Trophoblast cell (in vitro differentiated cells and primary cell): ENCODE data around the gene MSMO1.

ENCODE experiments used
- DNase-seq, 2 donors: peaks; one replicate each; pipeline ENCODE4 v3.0.0-alpha.2; 2016
- H2AFZ ChIP-seq: 2 replicates; pipeline ENCODE4 v1.6.1; 2013; ENCODE audit warnings: low read length, moderate library complexity, mild to moderate bottlenecking; ENCODE audit not compliant: insufficient read depth, poor library complexity
- H2AK5ac ChIP-seq: 2 replicates; pipeline ENCODE4 v1.6.1; 2013; ENCODE audit warnings: mild to moderate bottlenecking, low read length
- H2BK120ac ChIP-seq: 2 replicates; pipeline ENCODE4 v1.6.1; 2013; ENCODE audit warnings: low read length, mild to moderate bottlenecking, moderate library complexity; ENCODE audit not compliant: insufficient read depth, poor library complexity
- H2BK12ac ChIP-seq: 2 replicates; pipeline ENCODE4 v1.6.1; 2013; ENCODE audit warnings: mild to moderate bottlenecking, low read length, moderate library complexity
- H2BK5ac ChIP-seq: 2 replicates; pipeline ENCODE4 v1.6.1; 2013; ENCODE audit warnings: low read length, low read depth, moderate library complexity, mild to moderate bottlenecking; ENCODE audit not compliant: poor library complexity
- H3K14ac ChIP-seq: 2 replicates; pipeline ENCODE4 v1.6.1; 2013; ENCODE audit warnings: mild to moderate bottlenecking, low read length
- H3K18ac ChIP-seq: 2 replicates; pipeline ENCODE4 v1.6.1; 2013; ENCODE audit warnings: mild to moderate bottlenecking, low read length
- H3K23ac ChIP-seq: 2 replicates; pipeline ENCODE4 v1.6.1; 2013; ENCODE audit warnings: low read length
- H3K27ac ChIP-seq: 2 replicates; pipeline ENCODE4 v1.5.1; 2013; ENCODE audit warnings: low read depth, mild to moderate bottlenecking, inconsistent platforms, low read length, moderate library complexity
- H3K27me3 ChIP-seq: 2 replicates; pipeline ENCODE4 v1.6.1; 2013; ENCODE audit warnings: inconsistent platforms, mild to moderate bottlenecking, low read length, moderate library complexity; ENCODE audit not compliant: insufficient read depth
- H3K36me3 ChIP-seq, 2 experiments: 1 replicate in 1 of 2; 2 replicates in 1 of 2; pipeline ENCODE4 v1.6.1; 2013; ENCODE audit warnings: low read length in 2 of 2, mild to moderate bottlenecking in 2 of 2, moderate library complexity in 1 of 2; ENCODE audit not compliant: insufficient read depth in 2 of 2, control insufficient read depth in 1 of 2
- H3K4ac ChIP-seq: 2 replicates; pipeline ENCODE4 v1.6.1; 2013; ENCODE audit warnings: low read depth, mild to moderate bottlenecking, low read length, moderate library complexity
- H3K4me1 ChIP-seq, 2 experiments: 1 replicate in 1 of 2; 2 replicates in 1 of 2; pipeline ENCODE4 v1.6.1; 2013; ENCODE audit warnings: low read length in 2 of 2, mild to moderate bottlenecking in 2 of 2, moderate library complexity in 1 of 2; ENCODE audit not compliant: insufficient read depth in 2 of 2, control insufficient read depth in 1 of 2
- H3K4me2 ChIP-seq: 2 replicates; pipeline ENCODE4 v1.6.1; 2013; ENCODE audit warnings: inconsistent platforms, mild to moderate bottlenecking, low read length, moderate library complexity
- H3K4me3 ChIP-seq: 2 replicates; pipeline ENCODE4 v1.5.1; 2013; ENCODE audit warnings: mild to moderate bottlenecking, low read depth, low read length, inconsistent platforms
- H3K79me1 ChIP-seq: one replicate; pipeline ENCODE4 v1.6.1; 2013; ENCODE audit warnings: low read length
- H3K79me2 ChIP-seq: 2 replicates; pipeline ENCODE4 v1.6.1; 2013; ENCODE audit warnings: low read length, mild to moderate bottlenecking; ENCODE audit not compliant: control insufficient read depth, insufficient read depth, poor library complexity
- H3K9ac ChIP-seq: 2 replicates; pipeline ENCODE4 v1.6.1; 2013; ENCODE audit warnings: mild to moderate bottlenecking, low read length
- H3K9me3 ChIP-seq: 2 replicates; pipeline ENCODE4 v1.6.1; 2013; ENCODE audit warnings: low read depth, mild to moderate bottlenecking, control low read depth, inconsistent platforms, low read length; ENCODE audit not compliant: insufficient read depth
- H4K12ac ChIP-seq: 2 replicates; pipeline ENCODE4 v1.6.1; 2013; ENCODE audit warnings: low read depth, mild to moderate bottlenecking, low read length, moderate library complexity
- H4K8ac ChIP-seq: 2 replicates; pipeline ENCODE4 v1.6.1; 2013; ENCODE audit warnings: low read depth, mild to moderate bottlenecking, low read length, moderate library complexity
- H4K91ac ChIP-seq: one replicate; pipeline ENCODE4 v1.6.1; 2013; ENCODE audit warnings: low read depth, mild to moderate bottlenecking, low read length, moderate library complexity
- WGBS: extraction: QIAGEN DNeasy Blood & Tissue Kit; methylation state at CpG from one replicate; pipeline ENCODE4 v1.1.7; 2013; ENCODE audit warnings: missing lambda C conversion rate; ENCODE audit not compliant: insufficient read length, insufficient coverage; ENCODE audit errors: extremely low coverage; 5-methylcytosine and 5-hydroxymethylcytosine counted together

Gene MSMO1

GRCh38 chr4:165331359-165331758, 3.9 kb downstream of the MSMO1 start:
- H4K8ac ChIP-seq, result no peak overlapping the region
- no peak overlapping the region for H3K18ac ChIP-seq
- no peak overlapping the region for H2BK12ac ChIP-seq
- no peaks in the 10 kb centered on the region for H3K9me3 ChIP-seq
- H2BK5ac ChIP-seq, result no peak overlapping the region
- no peak overlapping the region for H4K12ac ChIP-seq
- no peak overlapping the region for H2BK120ac ChIP-seq
- H3K4ac ChIP-seq, result peak overlapping the region; percentile 19
- no peak overlapping the region for H4K91ac ChIP-seq
- peaks cover 10 to 15% of the 10 kb centered on the region in 2 experiments for H3K36me3 ChIP-seq
- H3K4me2 ChIP-seq, result peak overlapping the region; percentile 54
- no peak overlapping the region for H3K4me3 ChIP-seq
- no peak overlapping the region for H3K9ac ChIP-seq
- peaks cover 6 to 7% of the 10 kb centered on the region in 2 experiments for H3K4me1 ChIP-seq
- DNase-seq, result no peak
- no peak overlapping the region for H3K23ac ChIP-seq
- no peak overlapping the region for H3K27ac ChIP-seq
- no peak overlapping the region for H2AK5ac ChIP-seq
- WGBS, result no CpG with 5 or more reads among the region's 1 CpG
- H3K14ac ChIP-seq, result no peak overlapping the region
- no peak overlapping the region for H2AFZ ChIP-seq
- peaks cover 7% of the 10 kb centered on the region for H3K79me1 ChIP-seq
- H3K79me2 ChIP-seq, result peaks cover 24% of the 10 kb centered on the region
- H3K27me3 ChIP-seq, result no peaks in the 10 kb centered on the region

DNA sequence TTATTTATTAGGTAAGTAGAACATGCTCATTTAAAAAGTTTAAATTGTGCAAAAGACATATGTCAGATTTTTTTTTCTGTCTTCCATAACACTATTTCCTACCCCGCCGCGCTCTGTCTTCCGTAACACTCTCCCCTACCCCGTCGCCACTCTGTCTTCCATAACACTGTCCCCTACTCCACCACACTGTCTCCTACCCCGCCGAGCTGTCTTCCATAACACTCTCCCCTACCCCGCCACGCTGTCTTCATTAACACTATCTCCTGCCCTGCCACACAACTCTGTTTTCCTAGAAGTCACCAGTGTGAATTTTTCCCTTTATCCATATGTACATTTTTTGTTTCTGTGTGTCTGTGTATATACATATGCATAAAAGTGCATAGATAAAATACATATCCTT, 4.4 kb downstream of the MSMO1 start:
- H2BK12ac ChIP-seq, result no peak overlapping the region
- H3K9ac ChIP-seq, result no peak overlapping the region
- H3K18ac ChIP-seq, result no peak overlapping the region
- H3K4me2 ChIP-seq, result peak overlapping the region; percentile 58
- no peak overlapping the region for H3K23ac ChIP-seq
- peaks cover 6% of the 10 kb centered on the region in 2 experiments for H3K4me1 ChIP-seq
- no peak overlapping the region for H3K27ac ChIP-seq
- no peaks in the 10 kb centered on the region for H3K9me3 ChIP-seq
- H3K4me3 ChIP-seq, result peak overlapping the region; percentile 46
- no peak overlapping the region for H2AK5ac ChIP-seq
- no peak overlapping the region for H3K14ac ChIP-seq
- H4K91ac ChIP-seq, result no peak overlapping the region
- DNase-seq, result no peak
- no peak overlapping the region for H4K12ac ChIP-seq
- H3K79me2 ChIP-seq, result peaks cover 24% of the 10 kb centered on the region
- no peak overlapping the region for H2BK5ac ChIP-seq
- H3K27me3 ChIP-seq, result no peaks in the 10 kb centered on the region
- H3K36me3 ChIP-seq, result peaks cover 10 to 15% of the 10 kb centered on the region in 2 experiments
- WGBS, result no CpG with 5 or more reads among the region's 10 CpGs
- H4K8ac ChIP-seq, result no peak overlapping the region
- no peak overlapping the region for H2AFZ ChIP-seq
- peaks cover 7% of the 10 kb centered on the region for H3K79me1 ChIP-seq
- no peak overlapping the region for H2BK120ac ChIP-seq
- peak overlapping the region; percentile 63 for H3K4ac ChIP-seq

GRCh38 chr4:165332502-165332901, 5.0 kb downstream of the MSMO1 start:
- H3K27me3 ChIP-seq, result no peaks in the 10 kb centered on the region
- no peak overlapping the region for H2BK12ac ChIP-seq
- H3K36me3 ChIP-seq, result peaks cover 10 to 15% of the 10 kb centered on the region in 2 experiments
- no peak for DNase-seq
- no peak overlapping the region for H3K14ac ChIP-seq
- no peak overlapping the region for H3K27ac ChIP-seq
- peak overlapping the region; percentile 46 for H3K4me2 ChIP-seq
- no peak overlapping the region for H3K9ac ChIP-seq
- H2BK120ac ChIP-seq, result no peak overlapping the region
- H4K12ac ChIP-seq, result no peak overlapping the region
- H3K79me1 ChIP-seq, result peaks cover 6% of the 10 kb centered on the region
- peaks cover 24% of the 10 kb centered on the region for H3K79me2 ChIP-seq
- H3K23ac ChIP-seq, result no peak overlapping the region
- peaks cover 6% of the 10 kb centered on the region in 2 experiments for H3K4me1 ChIP-seq
- no peak overlapping the region for H4K8ac ChIP-seq
- peak overlapping the region; percentile 72 for H3K4ac ChIP-seq
- H2AK5ac ChIP-seq, result no peak overlapping the region
- H3K9me3 ChIP-seq, result no peaks in the 10 kb centered on the region
- H4K91ac ChIP-seq, result no peak overlapping the region
- no peak overlapping the region for H2BK5ac ChIP-seq
- no CpG with 5 or more reads among the region's 1 CpG for WGBS
- no peak overlapping the region for H2AFZ ChIP-seq
- H3K4me3 ChIP-seq, result no peak overlapping the region
- no peak overlapping the region for H3K18ac ChIP-seq

- no peak overlapping the region for H3K27ac ChIP-seq
- no peak overlapping the region for H3K14ac ChIP-seq
- no peak overlapping the region for H3K4me3 ChIP-seq
- peak overlapping the region; percentile 58 for H3K4ac ChIP-seq
- H3K79me2 ChIP-seq, result peaks cover 11% of the 10 kb centered on the region
- H2BK120ac ChIP-seq, result no peak overlapping the region
- no peak overlapping the region for H2AK5ac ChIP-seq
- no peak overlapping the region for H3K4me2 ChIP-seq
- H3K36me3 ChIP-seq, result peaks cover 14 to 23% of the 10 kb centered on the region in 2 experiments
- H3K4me1 ChIP-seq, result peaks cover 6% of the 10 kb centered on the region in 2 experiments
- H3K9me3 ChIP-seq, result no peaks in the 10 kb centered on the region
- no peak overlapping the region for H2BK12ac ChIP-seq
- no peak overlapping the region for H3K9ac ChIP-seq
- H2AFZ ChIP-seq, result no peak overlapping the region
- no peak overlapping the region for H4K91ac ChIP-seq
- no peak overlapping the region for H4K8ac ChIP-seq
- DNase-seq, result no peak
- H4K12ac ChIP-seq, result no peak overlapping the region
- H3K27me3 ChIP-seq, result no peaks in the 10 kb centered on the region
- H3K79me1 ChIP-seq, result no peaks in the 10 kb centered on the region
- WGBS, result no CpG with 5 or more reads among the region's 3 CpGs
- H3K18ac ChIP-seq, result no peak overlapping the region
- no peak overlapping the region for H2BK5ac ChIP-seq
- no peak overlapping the region for H3K23ac ChIP-seq
Measured at GRCh38 chr4:165335163-165335703, 7.8 kb downstream of the MSMO1 start.
